GM10248 (cell line): Measurements from ENCODE around the gene SF1.

Source experiments
- CTCF ChIA-PET: fragments of 300-600 bp; sonication (Branson Sonifier 250); formaldehyde crosslinking; extraction: SDS; loops from one replicate; lab custom pipeline; 2021; ENCODE audit warnings: antibody characterized with exemption; lab: Yijun Ruan, JAX
- POLR2A ChIA-PET: fragments of 350-650 bp; sonication (Branson Sonifier 250); formaldehyde crosslinking; extraction: SDS; loops from one replicate; lab custom pipeline; 2020; ENCODE audit warnings: antibody characterized with exemption; lab: Yijun Ruan, JAX
- DNase-seq: peaks from one replicate; pipeline ENCODE4 v3.0.0; 2012; ENCODE audit errors: extremely low spot score
- CTCF ChIP-seq: IDR thresholded peaks from 2 replicates; pipeline ENCODE4 v1.5.1; 2012; ENCODE audit warnings: mild to moderate bottlenecking, low read depth; ENCODE audit errors: extremely low read depth, missing control alignments, control extremely low read depth

The SF1 gene

GRCh38 chr11:64735725-64736259, 42.5 kb downstream of the SF1 start:
- no peak for TF ChIP-seq CTCF
- no peak for DNase-seq
- ChIA-PET CTCF (interaction anchor here (0.9 to 2.4 kb wide), 5 partner anchors 9 to 47 kb away, joined by 3 to 13 read pairs (median 5); partner anchors contain the start of gene PYGM), POLR2A (no interaction called here)

DNA sequence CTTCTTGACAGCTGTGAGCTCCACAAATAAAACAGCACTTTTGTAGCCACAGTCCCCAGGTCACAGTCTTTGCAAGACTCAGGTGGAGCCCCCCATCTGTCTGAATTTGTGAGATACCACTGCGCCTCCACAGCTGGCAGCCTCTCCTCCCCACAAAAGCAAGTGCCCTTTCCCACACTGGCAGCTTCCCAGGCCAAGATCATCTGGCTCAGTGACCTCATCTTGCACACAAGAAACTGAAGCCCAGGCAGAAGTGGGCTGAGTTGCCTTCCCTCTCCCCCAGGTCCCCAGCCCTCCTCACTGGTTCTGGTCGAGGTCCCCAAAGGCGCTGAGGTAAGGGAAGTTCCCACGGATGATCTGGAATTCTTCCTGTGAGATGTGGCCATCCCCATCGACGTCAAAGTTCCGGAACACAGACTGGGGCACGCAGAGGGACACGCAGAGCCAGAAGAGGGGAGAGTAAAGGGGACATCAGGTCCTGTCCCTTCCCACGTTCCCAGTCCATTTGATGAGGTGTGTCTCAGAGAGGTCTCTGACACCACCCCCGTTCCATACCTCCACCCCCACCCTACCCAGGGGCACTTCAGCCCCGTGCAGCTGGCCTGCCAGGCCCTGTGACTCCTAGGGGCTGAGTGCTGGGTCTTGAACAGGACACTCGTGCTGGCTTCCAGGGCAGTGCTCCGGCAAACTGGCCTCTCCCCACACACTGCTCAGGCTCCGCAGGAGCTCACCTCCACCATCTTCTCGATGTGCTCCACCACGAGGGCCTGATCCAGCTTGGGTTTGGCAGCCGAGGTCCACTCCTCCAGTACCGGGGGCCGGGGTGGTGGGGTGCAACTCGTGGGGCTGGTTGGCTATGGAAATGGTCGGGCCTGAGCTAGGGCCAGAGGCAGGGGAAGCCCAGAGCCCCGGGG, 43.3 kb downstream of the SF1 start:
- no peak for DNase-seq
- ChIA-PET POLR2A (no interaction called here), CTCF (interaction anchor here (0.9 to 2.4 kb wide), 6 partner anchors 9 to 46 kb away, joined by 3 to 13 read pairs (median 4); partner anchors contain the start of gene PYGM)
- TF ChIP-seq CTCF, result no peak

GRCh38 chr11:64731601-64732000, 46.7 kb downstream of the SF1 start:
- TF ChIP-seq CTCF, result no peak
- ChIA-PET CTCF (no interaction called here), POLR2A (no interaction called here)
- DNase-seq, result no peak

- TF ChIP-seq CTCF, result no peak
- CTCF ChIA-PET, result no interaction called here
- no peak for DNase-seq
- POLR2A ChIA-PET, result no interaction called here
These were observed 48.4 kb downstream of the SF1 start for GRCh38 chr11:64729851-64730382.

DNA sequence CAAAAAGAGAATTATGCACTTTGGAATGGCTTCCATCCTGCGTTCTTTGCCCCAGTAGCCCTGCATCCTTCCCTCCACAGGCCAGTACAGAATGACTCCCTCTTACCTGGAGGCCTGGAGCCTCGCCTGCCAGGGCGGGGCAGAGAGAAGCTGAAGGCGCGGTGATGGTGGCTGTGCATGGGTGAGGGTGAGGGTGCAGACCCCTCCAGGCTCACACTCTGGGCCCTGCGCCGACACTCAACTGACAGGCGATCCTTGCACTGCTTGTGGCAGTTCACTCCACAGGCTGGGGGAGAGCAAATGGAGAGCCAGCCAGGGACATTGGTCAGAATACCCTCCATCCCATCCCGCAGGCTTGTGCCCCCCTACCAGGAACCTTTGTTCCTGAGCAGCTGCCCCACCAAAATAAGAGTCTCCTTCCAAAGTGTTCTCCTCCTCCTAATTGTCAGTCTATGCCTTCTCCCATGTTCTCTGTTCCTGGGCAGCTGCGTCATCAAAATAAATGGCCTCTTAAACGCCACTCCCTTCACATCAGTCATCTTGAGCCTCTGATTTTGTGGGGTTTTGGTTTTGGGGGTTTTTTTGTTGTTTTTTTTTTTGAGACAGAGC, 49.5 kb downstream of the SF1 start:
- TF ChIP-seq CTCF, result no peak
- no peak for DNase-seq
- CTCF ChIA-PET, result interaction anchor here (1.0 kb wide), 1 partner anchor 13 kb away, joined by 4 read pairs; no protein-coding TSS in a partner anchor
- POLR2A ChIA-PET, result no interaction called here
